WI38 (cell line): ENCODE results near the gene C1QL1.

Experiments used
- H3K4me3 ChIP-seq: 2 replicates; pipeline ENCODE4 v1.5.1; 2011; ENCODE audit warnings: low read depth, mild to moderate bottlenecking, control low read depth, low read length
- TF ChIP-seq, protein P1 (sequence below): IDR thresholded peaks from 2 replicates; pipeline ENCODE4 v1.5.1; 2012; ENCODE audit warnings: low read depth, mild to moderate bottlenecking, control low read depth, low read length

Gene C1QL1

DNA sequence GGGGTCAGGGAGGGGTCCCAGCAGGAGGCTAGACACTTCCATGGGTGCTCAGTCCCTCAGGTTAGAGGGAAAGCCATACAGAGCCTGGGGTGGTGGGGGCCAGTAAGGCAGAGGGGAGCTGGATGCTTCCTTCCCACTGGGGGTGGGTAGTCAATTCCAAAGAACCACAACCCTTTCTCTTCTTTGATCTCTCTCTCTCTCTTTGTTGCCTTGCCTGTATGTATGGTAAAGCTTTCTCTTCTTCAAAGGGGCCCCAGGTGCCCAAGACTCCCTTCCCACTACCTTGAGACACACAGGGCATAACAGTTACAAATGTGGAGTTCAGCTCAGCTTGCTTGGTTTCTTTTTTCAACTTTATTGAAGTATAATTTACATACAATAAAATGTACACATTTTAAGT lies 30.5 kb upstream of the C1QL1 start:
- no peak overlapping the region for H3K4me3 ChIP-seq
- TF ChIP-seq, protein P1, sequence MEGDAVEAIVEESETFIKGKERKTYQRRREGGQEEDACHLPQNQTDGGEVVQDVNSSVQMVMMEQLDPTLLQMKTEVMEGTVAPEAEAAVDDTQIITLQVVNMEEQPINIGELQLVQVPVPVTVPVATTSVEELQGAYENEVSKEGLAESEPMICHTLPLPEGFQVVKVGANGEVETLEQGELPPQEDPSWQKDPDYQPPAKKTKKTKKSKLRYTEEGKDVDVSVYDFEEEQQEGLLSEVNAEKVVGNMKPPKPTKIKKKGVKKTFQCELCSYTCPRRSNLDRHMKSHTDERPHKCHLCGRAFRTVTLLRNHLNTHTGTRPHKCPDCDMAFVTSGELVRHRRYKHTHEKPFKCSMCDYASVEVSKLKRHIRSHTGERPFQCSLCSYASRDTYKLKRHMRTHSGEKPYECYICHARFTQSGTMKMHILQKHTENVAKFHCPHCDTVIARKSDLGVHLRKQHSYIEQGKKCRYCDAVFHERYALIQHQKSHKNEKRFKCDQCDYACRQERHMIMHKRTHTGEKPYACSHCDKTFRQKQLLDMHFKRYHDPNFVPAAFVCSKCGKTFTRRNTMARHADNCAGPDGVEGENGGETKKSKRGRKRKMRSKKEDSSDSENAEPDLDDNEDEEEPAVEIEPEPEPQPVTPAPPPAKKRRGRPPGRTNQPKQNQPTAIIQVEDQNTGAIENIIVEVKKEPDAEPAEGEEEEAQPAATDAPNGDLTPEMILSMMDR, result no peak

GRCh38 chr17:44997733-44998520 lies 29.8 kb upstream of the C1QL1 start:
- TF ChIP-seq, protein P1, result no peak
- no peak overlapping the region for H3K4me3 ChIP-seq

- TF ChIP-seq, protein P1, result no peak
- H3K4me3 ChIP-seq, result no peak overlapping the region
Measured at GRCh38 chr17:44996304-44996703, 28.2 kb upstream of the C1QL1 start.

DNA sequence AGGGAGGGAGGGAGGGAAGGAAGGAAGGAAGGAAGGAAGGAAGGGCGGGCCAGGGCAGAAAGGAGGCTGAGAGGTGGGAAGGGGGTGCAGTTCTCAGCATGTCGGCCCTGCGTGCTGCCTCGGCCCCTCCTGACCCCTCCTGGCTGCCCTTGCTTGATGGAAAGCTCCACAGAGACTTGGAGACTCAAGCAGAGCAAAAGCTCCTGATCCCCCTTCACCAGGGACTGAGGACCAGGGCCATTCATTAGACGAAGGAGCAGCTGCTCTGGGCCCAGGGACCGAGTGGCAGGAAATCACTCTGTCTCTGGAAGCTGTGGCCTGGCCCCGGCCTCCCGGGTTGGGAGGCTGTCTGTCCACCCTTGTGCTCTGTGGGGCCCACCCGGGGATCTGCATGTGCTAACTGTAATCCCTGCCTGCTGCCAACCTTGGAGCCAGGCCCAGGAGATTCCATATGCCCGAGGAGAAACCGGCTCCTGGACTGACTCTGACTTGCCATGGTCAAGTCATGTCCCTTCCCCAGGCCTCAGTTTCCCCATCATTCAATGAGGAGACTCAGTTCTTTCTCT lies 27.4 kb upstream of the C1QL1 start:
- TF ChIP-seq, protein P1, result no peak
- H3K4me3 ChIP-seq, result no peak overlapping the region

- TF ChIP-seq, protein P1, result no peak
Measured at GRCh38 chr17:44992242-44992939, 24.3 kb upstream of the C1QL1 start.

GRCh38 chr17:44990994-44991393 lies 22.9 kb upstream of the C1QL1 start:
- TF ChIP-seq, protein P1, result no peak
- no peak overlapping the region for H3K4me3 ChIP-seq

More at GRCh38 chr17:44992242-44992939, 24.3 kb upstream of the C1QL1 start:
- H3K4me3 ChIP-seq, result no peak overlapping the region
